ENCODE measurements around the gene MYL2. TPM values are rescaled to one million over a fixed set of nuclear protein-coding genes. Genes with fewer than 3 reads are reported as not detected.

The MYL2 gene
- polyA plus RNA-seq, 4 donors: not detected

DNA sequence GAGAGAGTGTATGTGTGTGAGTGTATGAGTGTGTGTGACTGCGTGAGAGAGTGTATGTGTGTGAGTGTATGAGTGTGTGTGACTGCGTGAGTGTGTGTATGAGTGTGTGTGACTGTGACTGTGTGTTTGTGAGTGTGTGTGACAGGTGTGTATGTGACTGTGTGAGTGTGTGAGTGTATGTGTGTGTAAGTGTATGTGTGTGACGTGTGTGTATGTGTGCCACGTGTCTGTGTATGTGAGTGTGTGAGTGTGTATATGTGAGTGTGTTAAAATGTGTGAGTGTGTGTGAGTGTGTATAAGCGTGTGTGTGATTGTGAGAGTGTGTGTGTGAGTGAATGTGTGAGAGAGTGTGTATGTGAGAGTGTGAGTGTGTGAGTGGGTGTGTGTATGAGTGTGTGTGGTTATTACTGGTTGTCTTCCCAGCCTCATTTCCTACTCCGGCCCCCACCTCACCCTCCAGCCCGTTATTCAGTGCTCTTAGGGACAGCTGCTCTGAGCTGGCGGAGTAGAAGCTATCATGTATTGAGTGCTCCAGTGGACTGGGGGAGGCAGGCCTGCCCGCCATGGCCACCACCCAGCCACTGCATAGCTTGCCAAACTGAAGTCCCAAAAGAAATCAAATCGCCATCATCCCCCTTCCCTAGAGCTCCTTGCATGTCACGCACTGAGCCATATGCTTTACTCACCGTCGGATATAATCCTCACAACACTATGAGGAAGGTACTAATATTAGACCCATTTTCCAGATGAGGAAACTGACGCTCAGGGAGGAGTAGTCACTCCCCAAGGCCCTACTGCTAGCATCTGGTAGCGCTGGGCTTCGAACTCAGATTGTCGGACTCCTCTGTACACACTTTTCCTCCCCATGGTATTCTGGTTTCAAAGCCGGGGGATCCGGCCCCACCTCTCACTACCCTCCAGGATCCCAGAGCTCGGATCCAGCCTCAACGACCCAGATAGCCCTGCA, 10.3 kb upstream of the MYL2 start:
- DNase-seq (ENCODE audit: low read depth in 4 of 4, low spot score in 3 of 4): no peak

DNA sequence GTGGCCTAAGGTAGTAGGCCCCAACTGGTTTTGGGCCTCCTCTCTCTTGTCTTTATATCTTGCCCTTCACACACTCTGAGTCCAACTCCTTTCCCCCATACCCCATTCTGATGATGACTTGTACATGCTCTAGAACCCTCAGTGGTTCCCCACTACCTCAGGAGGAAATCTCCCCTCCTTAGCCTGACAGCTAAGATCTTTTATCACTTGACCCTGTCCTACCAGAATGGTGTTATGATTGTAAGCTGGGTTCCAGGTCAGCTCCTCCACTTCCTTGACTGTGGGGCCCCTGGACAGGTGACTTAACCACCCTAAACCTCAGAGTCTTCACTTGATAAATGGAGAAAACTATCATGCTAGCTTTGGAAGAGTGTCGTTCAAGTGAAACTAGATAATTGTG, 9.4 kb upstream of the MYL2 start:
- no peak for DNase-seq (ENCODE audit: low read depth in 4 of 4, low spot score in 3 of 4)

DNA sequence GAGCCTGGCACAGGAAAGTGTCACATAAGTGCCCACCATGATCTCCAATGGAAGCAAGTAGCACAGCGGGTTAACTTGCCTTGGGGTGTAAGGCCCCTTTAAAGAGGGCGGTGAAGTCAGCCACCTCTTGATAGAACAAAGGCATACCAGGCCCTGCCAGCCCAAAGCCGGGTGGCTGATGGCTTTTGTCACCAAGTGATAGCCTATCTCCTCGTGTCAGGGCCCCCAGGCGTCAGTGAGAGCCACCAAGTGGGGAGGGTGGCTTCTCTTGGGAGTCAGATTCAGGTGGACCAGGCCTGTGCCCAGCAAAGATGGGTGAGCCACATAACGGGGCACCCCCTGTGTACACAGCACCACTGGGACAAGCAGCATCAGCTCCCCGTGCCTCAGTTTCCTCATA, 8.3 kb upstream of the MYL2 start:
- DNase-seq (ENCODE audit: low read depth in 4 of 4, low spot score in 3 of 4): no peak

DNA sequence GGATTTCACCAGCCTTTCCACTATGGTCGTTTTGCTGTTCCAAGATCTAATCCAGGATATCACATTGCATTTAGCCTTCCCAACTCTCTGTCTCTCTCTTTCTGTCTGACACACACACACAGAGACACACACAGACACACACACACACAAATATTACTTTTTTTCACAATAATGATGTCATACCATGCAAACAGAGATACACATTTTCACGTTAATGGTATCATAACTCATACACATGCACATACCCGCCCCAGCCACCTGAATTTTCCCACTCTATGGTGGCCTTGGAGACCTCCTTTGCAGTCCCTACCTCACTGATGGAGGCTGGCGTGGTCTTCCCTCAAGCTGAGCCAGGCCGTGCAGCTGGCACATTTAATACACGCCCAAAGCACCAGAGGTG, 7.2 kb upstream of the MYL2 start:
- no peak for DNase-seq (ENCODE audit: low read depth in 4 of 4, low spot score in 3 of 4)

- DNase-seq (ENCODE audit: low read depth in 4 of 4, low spot score in 3 of 4): no peak
Measured at GRCh38 chr12:110923692-110924334, 3.4 kb upstream of the MYL2 start.

DNA sequence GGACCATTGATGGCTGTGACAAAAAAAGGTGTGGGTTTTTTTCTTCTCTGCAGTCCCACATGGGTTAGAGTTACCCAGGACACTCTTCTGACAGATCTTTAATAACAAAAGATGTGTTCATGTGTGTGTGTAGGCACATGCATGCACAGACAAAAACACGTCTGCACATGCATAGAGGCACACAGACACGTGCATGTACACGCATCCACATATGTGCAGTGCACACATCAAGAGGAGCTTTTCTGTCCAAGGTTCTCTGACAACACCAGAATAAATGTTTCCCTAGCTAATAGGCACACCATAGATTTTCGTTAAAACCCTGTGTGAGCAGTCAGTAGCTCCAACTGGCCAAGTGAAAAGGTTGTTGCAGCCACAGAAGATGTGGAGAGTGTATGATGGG, 2.8 kb upstream of the MYL2 start:
- no peak for DNase-seq (ENCODE audit: low read depth in 4 of 4, low spot score in 3 of 4)

GRCh38 chr12:110922652-110923051, 2.3 kb upstream of the MYL2 start:
- DNase-seq (ENCODE audit: low read depth in 4 of 4, low spot score in 3 of 4): no peak

DNA sequence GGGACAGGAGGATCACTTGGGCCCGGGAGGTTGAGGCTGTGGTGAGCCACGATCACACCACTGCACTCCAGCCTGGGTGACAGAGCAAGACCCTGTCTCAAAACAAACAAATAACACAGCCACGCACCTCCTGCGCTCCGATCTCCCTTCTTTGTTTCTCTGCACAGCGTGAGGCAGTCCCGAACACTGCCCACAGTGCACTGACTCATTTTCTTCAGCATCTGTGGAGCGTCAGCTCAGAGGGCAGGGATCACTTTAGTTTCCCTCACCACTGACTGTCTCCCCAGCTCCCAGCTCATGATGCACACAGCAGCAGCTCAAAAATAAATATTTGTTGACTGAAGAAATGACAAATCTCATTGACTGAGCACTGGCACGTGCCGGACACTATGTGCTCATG, 883 bp upstream of the MYL2 start:
- DNase-seq (ENCODE audit: low read depth in 4 of 4, low spot score in 3 of 4): no peak

DNA sequence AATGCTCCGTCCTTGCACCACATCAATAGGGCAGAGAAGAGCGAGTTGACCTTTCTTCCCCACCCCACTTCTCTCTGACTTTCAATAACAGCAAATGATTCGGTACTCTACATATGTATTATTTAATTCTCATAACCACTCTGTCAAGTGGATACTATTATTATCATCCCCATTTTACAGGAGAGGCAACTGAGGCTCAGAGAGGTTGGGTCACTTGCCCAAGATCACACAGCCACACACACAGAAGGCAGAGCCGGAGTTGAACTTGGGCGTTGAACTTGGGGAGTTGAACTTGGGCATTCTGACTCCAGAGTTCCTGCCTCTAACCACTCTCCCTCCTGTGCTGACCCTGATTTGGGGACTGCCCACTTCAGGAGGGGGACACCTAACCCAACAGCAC, 659 bp downstream of the MYL2 start:
- DNase-seq (ENCODE audit: low read depth in 4 of 4, low spot score in 3 of 4): no peak

DNA sequence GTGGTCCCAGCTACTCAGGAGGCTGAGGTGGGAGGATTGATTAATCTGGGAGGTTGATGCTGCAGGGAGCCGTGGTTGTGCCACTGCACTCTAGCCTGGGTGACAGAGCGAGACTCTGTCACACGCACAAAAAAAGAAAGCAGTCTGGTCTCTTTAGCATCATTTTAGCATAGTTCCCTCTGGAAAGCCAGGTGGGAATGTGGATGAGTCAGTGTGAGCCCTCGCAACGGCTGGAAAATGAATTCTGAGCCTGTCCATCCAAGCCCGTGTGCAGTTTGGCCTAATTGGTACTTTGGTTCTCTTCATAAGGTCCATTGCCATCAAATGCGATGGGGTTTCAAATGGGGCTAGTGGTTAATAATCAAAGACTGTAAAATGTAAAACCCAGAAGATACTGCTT, 2.4 kb downstream of the MYL2 start:
- DNase-seq (ENCODE audit: low read depth in 4 of 4, low spot score in 3 of 4): no peak

DNA sequence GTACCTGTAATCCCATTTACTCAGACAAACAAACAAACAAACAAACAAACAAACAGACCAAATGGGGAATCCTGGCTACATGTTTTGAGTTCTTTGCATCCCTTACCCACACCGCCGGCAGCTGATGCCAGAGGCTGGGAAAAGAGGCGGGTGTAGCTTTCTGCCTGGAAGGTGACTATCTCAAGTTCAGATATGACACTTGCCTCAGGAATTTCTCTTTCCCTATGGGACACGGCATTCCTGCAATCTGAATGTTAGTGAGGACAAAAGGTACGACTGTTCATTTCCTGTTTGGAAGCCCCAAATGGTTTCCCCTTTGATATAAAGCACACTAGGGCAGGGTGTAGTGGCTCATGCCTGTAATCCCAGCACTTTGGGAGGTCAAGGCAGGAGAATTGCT, 2.9 kb downstream of the MYL2 start:
- no peak for DNase-seq (ENCODE audit: low read depth in 4 of 4, low spot score in 3 of 4)

- no peak for DNase-seq (ENCODE audit: low read depth in 4 of 4, low spot score in 3 of 4)
Measured at GRCh38 chr12:110916295-110916875, 4.0 kb downstream of the MYL2 start.

DNA sequence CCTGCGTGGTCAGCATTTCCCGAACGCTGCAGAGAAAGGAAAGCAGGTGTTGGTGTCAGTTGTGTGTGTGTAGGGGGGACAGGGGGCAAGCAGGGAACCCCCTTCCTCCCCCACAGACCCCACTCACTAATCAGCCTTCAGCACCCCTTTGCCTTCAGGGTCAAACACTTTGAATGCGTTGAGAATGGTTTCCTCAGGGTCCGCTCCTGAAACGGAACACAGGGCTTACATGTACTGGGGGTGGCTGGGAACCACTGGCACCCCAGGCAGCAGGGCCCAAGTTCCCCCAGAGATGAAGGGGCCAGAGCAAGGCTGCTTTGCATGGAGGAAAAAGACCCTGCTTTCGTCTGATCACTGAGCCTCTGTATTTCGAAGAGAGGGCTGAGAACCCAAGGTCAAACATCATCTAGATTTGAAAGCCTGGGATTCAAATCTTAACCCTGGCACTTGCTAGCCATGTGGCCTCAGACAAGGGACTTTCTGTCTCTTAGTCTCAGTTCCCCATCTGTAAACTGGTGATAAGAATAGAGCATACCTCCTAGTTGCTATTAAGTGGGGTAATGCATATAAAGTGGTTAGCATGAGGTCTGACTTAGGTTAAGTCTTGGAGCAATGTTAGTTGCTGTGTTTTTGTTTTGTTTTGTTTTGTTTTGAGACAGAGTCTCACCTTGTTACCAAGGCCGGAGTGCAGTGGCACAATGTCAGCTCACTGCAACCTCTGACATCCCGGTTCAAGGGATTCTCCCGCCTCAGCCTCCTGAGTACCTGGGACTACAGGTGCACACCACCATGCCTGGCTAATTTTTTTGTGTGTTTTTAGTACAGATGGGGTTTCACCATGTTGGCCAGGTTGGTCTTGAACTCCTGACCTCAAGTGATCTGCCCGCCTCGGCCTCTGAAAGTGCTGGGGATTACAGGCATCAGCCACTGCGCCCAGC, 7.0 kb downstream of the MYL2 start:
- no peak for DNase-seq (ENCODE audit: low read depth in 4 of 4, low spot score in 3 of 4)

DNA sequence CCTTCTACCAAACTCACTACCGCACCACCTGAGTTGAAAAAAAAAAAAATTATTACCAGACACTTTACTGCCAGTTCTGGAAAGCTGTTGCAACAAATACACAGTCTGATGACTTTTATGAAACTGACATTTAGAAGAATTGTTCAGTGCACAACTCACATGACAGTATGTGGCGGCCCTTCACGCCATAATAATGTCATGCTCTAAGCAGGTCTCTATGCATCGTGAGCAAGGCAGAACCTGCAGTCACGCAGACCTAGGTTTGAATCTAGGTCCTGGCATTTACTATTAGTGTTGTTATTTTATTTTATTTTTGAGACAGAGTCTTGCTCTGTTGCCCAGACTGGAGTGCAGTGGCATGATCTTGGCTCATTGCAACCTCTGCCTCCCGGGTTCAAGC, 8.1 kb downstream of the MYL2 start:
- no peak for DNase-seq (ENCODE audit: low read depth in 4 of 4, low spot score in 3 of 4)

DNA sequence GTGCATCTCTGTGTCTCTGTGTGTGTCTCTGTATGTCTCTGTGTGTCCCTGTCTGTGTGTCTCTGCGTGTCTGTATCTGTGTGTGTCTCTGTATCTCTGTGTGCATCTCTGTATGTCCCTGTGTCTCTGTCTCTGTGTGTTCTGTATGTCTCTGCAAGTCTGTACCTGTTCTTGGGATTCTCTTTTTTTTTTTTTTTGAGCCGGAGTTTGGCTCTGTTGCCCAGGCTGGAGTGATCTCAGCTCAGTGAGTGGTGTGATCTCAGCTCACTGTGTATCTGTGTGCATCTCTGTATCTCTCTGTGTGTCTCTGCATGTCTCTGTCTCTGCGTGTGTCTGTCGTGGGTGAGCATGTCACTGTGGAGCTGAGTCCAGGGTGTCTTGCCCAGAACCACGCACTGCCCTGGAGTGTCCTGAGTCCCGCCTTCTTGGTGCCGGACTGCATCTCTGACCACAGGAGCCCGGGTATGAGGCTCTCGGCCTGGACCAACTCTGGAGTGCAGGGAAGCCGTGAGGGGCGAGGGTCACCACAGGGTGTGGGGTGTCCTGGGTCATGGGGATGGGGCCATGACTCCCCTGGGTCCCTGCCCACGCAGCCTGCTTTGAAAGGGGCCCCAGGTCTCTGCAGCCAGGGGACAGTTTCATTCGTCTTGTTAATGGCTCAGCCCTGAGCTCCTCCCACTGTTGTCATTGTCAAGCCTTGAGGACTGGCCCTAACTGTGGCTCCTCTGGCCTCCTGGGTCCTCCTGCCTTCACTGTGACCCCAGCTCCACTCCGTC, 11.8 kb downstream of the MYL2 start:
- DNase-seq (ENCODE audit: low read depth in 4 of 4, low spot score in 3 of 4): no peak

DNA sequence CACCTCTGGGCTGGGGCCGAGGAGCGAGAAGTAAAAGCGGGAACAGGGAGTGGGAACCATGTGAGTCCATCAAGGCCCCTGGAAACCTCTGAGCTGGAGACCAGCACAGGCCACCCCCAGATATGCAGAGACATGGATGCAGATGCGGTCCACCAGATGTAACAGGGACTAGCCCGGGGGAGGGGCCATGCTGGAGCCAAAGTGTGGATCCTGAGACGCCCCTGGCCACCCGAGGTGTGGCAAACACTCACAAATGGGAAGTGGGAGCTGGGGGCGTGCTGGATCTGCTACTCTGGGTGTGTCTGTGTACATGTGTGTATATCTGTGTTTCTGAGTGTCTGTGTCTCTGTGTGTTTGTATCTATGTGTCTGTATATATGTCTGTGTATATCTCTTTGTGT, 12.8 kb downstream of the MYL2 start:
- DNase-seq (ENCODE audit: low read depth in 4 of 4, low spot score in 3 of 4): no peak

DNA sequence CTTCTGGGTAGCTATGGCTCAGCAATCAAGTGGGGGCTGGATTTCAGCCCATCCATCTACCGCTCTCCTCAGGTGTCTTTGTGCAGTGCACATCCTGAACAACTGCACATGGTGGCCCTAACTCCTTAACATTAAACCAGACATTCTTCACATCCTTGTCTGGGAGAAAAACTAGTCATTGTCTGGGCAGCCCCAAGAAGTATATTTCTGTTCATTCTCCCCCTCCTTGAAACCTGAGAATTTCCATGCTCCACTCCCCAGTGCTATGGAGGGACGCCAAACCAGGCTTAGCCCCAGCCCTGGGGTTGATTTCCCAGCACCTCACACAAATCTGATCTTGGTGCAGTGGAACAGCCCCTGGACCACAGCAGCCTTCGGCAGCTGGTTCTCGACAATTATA, 13.4 kb downstream of the MYL2 start:
- no peak for DNase-seq (ENCODE audit: low read depth in 4 of 4, low spot score in 3 of 4)

GRCh38 chr12:110906516-110906915, 13.9 kb downstream of the MYL2 start:
- DNase-seq (ENCODE audit: low read depth in 4 of 4, low spot score in 3 of 4): no peak

DNA sequence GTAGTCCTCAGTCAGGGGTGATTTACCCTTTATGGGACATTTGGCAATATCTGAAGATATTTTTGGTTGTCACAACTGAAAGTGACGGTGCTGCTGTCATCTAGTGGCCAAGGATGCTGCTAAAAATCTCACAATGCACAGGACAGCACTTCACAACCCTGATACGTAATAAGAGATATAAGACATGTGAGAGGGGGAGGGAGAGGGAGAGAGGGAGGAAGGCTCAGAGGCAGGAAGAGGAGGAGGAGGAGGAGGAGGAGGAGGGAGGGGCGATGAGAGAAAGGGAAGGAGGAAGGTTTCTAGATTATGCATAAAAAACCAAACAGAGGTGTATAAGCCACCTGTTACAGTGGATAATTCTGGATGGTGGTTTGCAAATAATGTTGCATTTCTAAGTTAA, 14.3 kb downstream of the MYL2 start:
- DNase-seq (ENCODE audit: low read depth in 4 of 4, low spot score in 3 of 4): no peak

- DNase-seq (ENCODE audit: low read depth in 4 of 4, low spot score in 3 of 4): no peak
Measured at GRCh38 chr12:110903511-110903910, 16.9 kb downstream of the MYL2 start.

Data from right renal pelvis (tissue), 4 donors.